ENCODE measurements around the gene B3GLCT.
"Not testable (repeated sequence)": the region's sequence is repeated elsewhere in the genome, so short reads cannot be mapped to it uniquely, and the experiment has no call there.

B3GLCT gene

GRCh38 chr13:31334994-31335557, 135.3 kb downstream of the B3GLCT start:
- in situ Hi-C loops (cut with HindIII; ENCODE audit: low sequenced_read_pairs): no loop called here

GRCh38 chr13:31339616-31340015, 139.8 kb downstream of the B3GLCT start:
- in situ Hi-C loops (cut with HindIII; ENCODE audit: low sequenced_read_pairs): not testable (repeated sequence)

- in situ Hi-C loops (cut with HindIII; ENCODE audit: low sequenced_read_pairs): not testable (repeated sequence)
These were observed 141.1 kb downstream of the B3GLCT start for GRCh38 chr13:31340848-31341247.

GRCh38 chr13:31346891-31347290, 147.1 kb downstream of the B3GLCT start:
- in situ Hi-C loops (cut with HindIII; ENCODE audit: low sequenced_read_pairs): no loop called here

- in situ Hi-C loops (cut with HindIII; ENCODE audit: low sequenced_read_pairs): no loop called here
These were observed 149.4 kb downstream of the B3GLCT start for GRCh38 chr13:31349156-31349555.

- in situ Hi-C loops (cut with HindIII; ENCODE audit: low sequenced_read_pairs): no loop called here
These were observed 150.8 kb downstream of the B3GLCT start for GRCh38 chr13:31350560-31350959.

GRCh38 chr13:31351376-31351775, 151.6 kb downstream of the B3GLCT start:
- in situ Hi-C loops (cut with HindIII; ENCODE audit: low sequenced_read_pairs): no loop called here

- in situ Hi-C loops (cut with HindIII; ENCODE audit: low sequenced_read_pairs): no loop called here
These were observed 152.7 kb downstream of the B3GLCT start for GRCh38 chr13:31352467-31352866.

GRCh38 chr13:31355001-31355400, 155.2 kb downstream of the B3GLCT start:
- in situ Hi-C loops (cut with HindIII; ENCODE audit: low sequenced_read_pairs): no loop called here

GRCh38 chr13:31356991-31357390, 157.2 kb downstream of the B3GLCT start:
- in situ Hi-C loops (cut with HindIII; ENCODE audit: low sequenced_read_pairs): no loop called here

- in situ Hi-C loops (cut with HindIII; ENCODE audit: low sequenced_read_pairs): no loop called here
These were observed 157.8 kb downstream of the B3GLCT start for GRCh38 chr13:31357581-31357980.

- in situ Hi-C loops (cut with HindIII; ENCODE audit: low sequenced_read_pairs): no loop called here
These were observed 161.9 kb downstream of the B3GLCT start for GRCh38 chr13:31361673-31362072.

- in situ Hi-C loops (cut with HindIII; ENCODE audit: low sequenced_read_pairs): no loop called here
These were observed 165.9 kb downstream of the B3GLCT start for GRCh38 chr13:31365630-31366029.

- in situ Hi-C loops (cut with HindIII; ENCODE audit: low sequenced_read_pairs): no loop called here
These were observed 167.6 kb downstream of the B3GLCT start for GRCh38 chr13:31367410-31367809.

- in situ Hi-C loops (cut with HindIII; ENCODE audit: low sequenced_read_pairs): no loop called here
These were observed 169.4 kb downstream of the B3GLCT start for GRCh38 chr13:31369213-31369612.

- in situ Hi-C loops (cut with HindIII; ENCODE audit: low sequenced_read_pairs): no loop called here
These were observed 172.7 kb downstream of the B3GLCT start for GRCh38 chr13:31372454-31372853.

- in situ Hi-C loops (cut with HindIII; ENCODE audit: low sequenced_read_pairs): no loop called here
These were observed 174.9 kb downstream of the B3GLCT start for GRCh38 chr13:31374682-31375081.

GRCh38 chr13:31377946-31378345, 178.2 kb downstream of the B3GLCT start:
- in situ Hi-C loops (cut with HindIII; ENCODE audit: low sequenced_read_pairs): no loop called here

GRCh38 chr13:31380715-31381114, 180.9 kb downstream of the B3GLCT start:
- in situ Hi-C loops (cut with HindIII; ENCODE audit: low sequenced_read_pairs): no loop called here

All from DLD1 (cell line).